Liver (tissue), 3 donors: Measurements from ENCODE around the gene LARGE1.

Source experiments
- EGR1 ChIP-seq, 2 donors: IDR thresholded peaks; 2 replicates each; pipeline ENCODE4 v1.6.1; 2016 to 2018; ENCODE audit warnings: antibody characterized with exemption in 2 of 2, low read depth in 2 of 2
- GABPA ChIP-seq, 2 donors: IDR thresholded peaks in 1 of 2; conservative IDR thresholded peaks in 1 of 2; 2 replicates each; pipeline ENCODE4 v1.6.1; 2016; ENCODE audit warnings: antibody characterized with exemption in 2 of 2, mild to moderate bottlenecking in 1 of 2, moderate library complexity in 1 of 2
- JUND ChIP-seq, 2 donors: IDR thresholded peaks; 2 replicates each; pipeline ENCODE4 v1.6.1; 2016; ENCODE audit warnings: antibody characterized with exemption in 2 of 2
- MAX ChIP-seq: IDR thresholded peaks from 2 replicates; pipeline ENCODE4 v1.6.1; 2016; ENCODE audit warnings: antibody characterized with exemption
- NR2F2 ChIP-seq: IDR thresholded peaks from 2 replicates; pipeline ENCODE4 v1.6.1; 2016; ENCODE audit warnings: antibody characterized with exemption
- SP1 ChIP-seq: IDR thresholded peaks from 2 replicates; pipeline ENCODE4 v1.6.1; 2018; ENCODE audit warnings: antibody characterized with exemption, mild to moderate bottlenecking
- TAF1 ChIP-seq: conservative IDR thresholded peaks from 2 replicates; pipeline ENCODE4 v1.6.1; 2016; ENCODE audit warnings: antibody characterized with exemption, mild to moderate bottlenecking
- YY1 ChIP-seq: IDR thresholded peaks from 2 replicates; pipeline ENCODE4 v1.6.1; 2016; ENCODE audit warnings: antibody characterized with exemption, mild to moderate bottlenecking
- TF ChIP-seq, protein P1 (sequence below): IDR thresholded peaks from 2 replicates; pipeline ENCODE4 v1.6.1; 2016; ENCODE audit warnings: antibody characterized with exemption, mild to moderate bottlenecking
- TF ChIP-seq, protein P2 (sequence below): fragments of 150-350 bp; IDR thresholded peaks from 2 replicates; pipeline ENCODE4 v1.5.1; 2017; ENCODE audit warnings: improper control_type of control experiment, low read depth, low read length; ENCODE audit not compliant: missing input control
- TF ChIP-seq, protein P3 (sequence below): IDR thresholded peaks from 2 replicates; pipeline ENCODE4 v1.6.1; 2016; ENCODE audit warnings: antibody characterized with exemption
- donor health status: healthy.
- donor health status: healthy.

GRCh38 chr22:33952776-33953175 is 32.5 kb upstream of the LARGE1 start:
- TF ChIP-seq, protein P1, sequence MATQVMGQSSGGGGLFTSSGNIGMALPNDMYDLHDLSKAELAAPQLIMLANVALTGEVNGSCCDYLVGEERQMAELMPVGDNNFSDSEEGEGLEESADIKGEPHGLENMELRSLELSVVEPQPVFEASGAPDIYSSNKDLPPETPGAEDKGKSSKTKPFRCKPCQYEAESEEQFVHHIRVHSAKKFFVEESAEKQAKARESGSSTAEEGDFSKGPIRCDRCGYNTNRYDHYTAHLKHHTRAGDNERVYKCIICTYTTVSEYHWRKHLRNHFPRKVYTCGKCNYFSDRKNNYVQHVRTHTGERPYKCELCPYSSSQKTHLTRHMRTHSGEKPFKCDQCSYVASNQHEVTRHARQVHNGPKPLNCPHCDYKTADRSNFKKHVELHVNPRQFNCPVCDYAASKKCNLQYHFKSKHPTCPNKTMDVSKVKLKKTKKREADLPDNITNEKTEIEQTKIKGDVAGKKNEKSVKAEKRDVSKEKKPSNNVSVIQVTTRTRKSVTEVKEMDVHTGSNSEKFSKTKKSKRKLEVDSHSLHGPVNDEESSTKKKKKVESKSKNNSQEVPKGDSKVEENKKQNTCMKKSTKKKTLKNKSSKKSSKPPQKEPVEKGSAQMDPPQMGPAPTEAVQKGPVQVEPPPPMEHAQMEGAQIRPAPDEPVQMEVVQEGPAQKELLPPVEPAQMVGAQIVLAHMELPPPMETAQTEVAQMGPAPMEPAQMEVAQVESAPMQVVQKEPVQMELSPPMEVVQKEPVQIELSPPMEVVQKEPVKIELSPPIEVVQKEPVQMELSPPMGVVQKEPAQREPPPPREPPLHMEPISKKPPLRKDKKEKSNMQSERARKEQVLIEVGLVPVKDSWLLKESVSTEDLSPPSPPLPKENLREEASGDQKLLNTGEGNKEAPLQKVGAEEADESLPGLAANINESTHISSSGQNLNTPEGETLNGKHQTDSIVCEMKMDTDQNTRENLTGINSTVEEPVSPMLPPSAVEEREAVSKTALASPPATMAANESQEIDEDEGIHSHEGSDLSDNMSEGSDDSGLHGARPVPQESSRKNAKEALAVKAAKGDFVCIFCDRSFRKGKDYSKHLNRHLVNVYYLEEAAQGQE, result no peak
- TF ChIP-seq, protein P2, sequence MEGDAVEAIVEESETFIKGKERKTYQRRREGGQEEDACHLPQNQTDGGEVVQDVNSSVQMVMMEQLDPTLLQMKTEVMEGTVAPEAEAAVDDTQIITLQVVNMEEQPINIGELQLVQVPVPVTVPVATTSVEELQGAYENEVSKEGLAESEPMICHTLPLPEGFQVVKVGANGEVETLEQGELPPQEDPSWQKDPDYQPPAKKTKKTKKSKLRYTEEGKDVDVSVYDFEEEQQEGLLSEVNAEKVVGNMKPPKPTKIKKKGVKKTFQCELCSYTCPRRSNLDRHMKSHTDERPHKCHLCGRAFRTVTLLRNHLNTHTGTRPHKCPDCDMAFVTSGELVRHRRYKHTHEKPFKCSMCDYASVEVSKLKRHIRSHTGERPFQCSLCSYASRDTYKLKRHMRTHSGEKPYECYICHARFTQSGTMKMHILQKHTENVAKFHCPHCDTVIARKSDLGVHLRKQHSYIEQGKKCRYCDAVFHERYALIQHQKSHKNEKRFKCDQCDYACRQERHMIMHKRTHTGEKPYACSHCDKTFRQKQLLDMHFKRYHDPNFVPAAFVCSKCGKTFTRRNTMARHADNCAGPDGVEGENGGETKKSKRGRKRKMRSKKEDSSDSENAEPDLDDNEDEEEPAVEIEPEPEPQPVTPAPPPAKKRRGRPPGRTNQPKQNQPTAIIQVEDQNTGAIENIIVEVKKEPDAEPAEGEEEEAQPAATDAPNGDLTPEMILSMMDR, result no peak
- TF ChIP-seq GABPA (IDR thresholded peaks at IDR 0.05 in 1 of 2, conservative IDR thresholded peaks at IDR 0.05 in 1 of 2) (no peak), MAX (no peak), YY1 (no peak), JUND (IDR thresholded peaks at IDR 0.05) (no peak), SP1 (no peak), NR2F2 (no peak), EGR1 (IDR thresholded peaks at IDR 0.05; ENCODE audit: low read depth in 2 of 2) (no peak), TAF1 (no peak)
- TF ChIP-seq, protein P3, sequence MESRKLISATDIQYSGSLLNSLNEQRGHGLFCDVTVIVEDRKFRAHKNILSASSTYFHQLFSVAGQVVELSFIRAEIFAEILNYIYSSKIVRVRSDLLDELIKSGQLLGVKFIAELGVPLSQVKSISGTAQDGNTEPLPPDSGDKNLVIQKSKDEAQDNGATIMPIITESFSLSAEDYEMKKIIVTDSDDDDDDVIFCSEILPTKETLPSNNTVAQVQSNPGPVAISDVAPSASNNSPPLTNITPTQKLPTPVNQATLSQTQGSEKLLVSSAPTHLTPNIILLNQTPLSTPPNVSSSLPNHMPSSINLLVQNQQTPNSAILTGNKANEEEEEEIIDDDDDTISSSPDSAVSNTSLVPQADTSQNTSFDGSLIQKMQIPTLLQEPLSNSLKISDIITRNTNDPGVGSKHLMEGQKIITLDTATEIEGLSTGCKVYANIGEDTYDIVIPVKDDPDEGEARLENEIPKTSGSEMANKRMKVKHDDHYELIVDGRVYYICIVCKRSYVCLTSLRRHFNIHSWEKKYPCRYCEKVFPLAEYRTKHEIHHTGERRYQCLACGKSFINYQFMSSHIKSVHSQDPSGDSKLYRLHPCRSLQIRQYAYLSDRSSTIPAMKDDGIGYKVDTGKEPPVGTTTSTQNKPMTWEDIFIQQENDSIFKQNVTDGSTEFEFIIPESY, result no peak
